Body of pancreas (tissue), 4 donors: ENCODE data around the gene TMEFF2.

Source experiments
- CTCF ChIP-seq, 7 experiments: fragments of 450-650 bp in 4 of 7; fragments of 200-600 bp in 3 of 7; sonication (generic) in 3 of 7; IDR thresholded peaks; one replicate each; pipeline ENCODE4 v1.5.1; 2016 to 2019; ENCODE audit warnings: antibody characterized with exemption in 7 of 7
- POLR2A ChIP-seq, 3 donors: fragments of 450-650 bp; IDR thresholded peaks; one replicate each; pipeline ENCODE4 v1.6.1; 2016; ENCODE audit warnings: antibody characterized with exemption in 3 of 3, mild to moderate bottlenecking in 2 of 3

GRCh38 chr2:192190474-192190873 is 4.3 kb downstream of the TMEFF2 start:
- TF ChIP-seq POLR2A (IDR thresholded peaks at IDR 0.05) (no peak), CTCF (IDR thresholded peaks at IDR 0.05) (peak in 5 of 7 experiments; percentile 4 to 28 (median 18))
